ENCODE measurements around the gene MAMDC2.

Gene MAMDC2

DNA sequence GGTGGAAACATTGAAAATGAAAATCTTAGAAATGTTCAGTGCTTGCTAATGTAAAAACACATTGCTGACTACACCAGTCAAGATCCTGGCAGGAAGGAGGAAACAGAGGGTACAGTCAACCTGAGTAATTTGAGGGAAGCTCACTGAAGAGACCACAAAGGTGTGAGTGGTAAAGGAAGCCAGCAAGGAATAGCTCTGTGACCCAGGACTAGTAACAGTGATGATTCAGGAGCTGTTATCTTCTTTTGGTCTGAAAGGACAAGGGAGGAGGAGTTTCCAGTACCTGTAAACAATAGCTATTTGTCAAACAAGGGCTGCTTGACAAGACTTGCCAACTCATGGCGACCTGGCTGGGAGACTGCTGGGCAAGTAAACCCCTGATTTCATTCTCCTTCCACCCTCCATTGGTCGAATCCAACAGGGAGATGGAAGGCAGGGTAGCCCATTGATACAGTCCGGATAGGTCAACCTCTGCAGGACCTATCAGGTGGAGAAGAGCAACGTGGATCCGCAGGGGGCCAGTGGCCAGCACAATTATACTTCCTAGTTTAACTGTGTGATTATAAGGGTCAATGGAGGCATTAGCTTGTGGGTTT is 68.1 kb downstream of the MAMDC2 start:
- no peak for DNase-seq
- Histone ChIP-seq H3K4me3 (ENCODE audit: insufficient read depth, low read depth, low read length, poor library complexity, severe bottlenecking) (no peak overlapping the region), H3K4me1 (ENCODE audit: control insufficient read depth, insufficient read depth, low read length, poor library complexity, severe bottlenecking) (no peaks in the 10 kb centered on the region), H3K9me3 (ENCODE audit: control insufficient read depth, low read length) (no peaks in the 10 kb centered on the region), H3K27me3 (replicated peaks; ENCODE audit: control insufficient read depth, insufficient read depth, low read length, poor library complexity, severe bottlenecking) (no peaks in the 10 kb centered on the region), H3K36me3 (ENCODE audit: control insufficient read depth, insufficient read depth, low read length) (no peaks in the 10 kb centered on the region), H3K27ac (ENCODE audit: insufficient read depth, low read length, poor library complexity, severe bottlenecking) (no peak overlapping the region)

GRCh38 chr9:70112981-70113380 is 69.3 kb downstream of the MAMDC2 start:
- H3K36me3 ChIP-seq (ENCODE audit: control insufficient read depth, insufficient read depth, low read length), result no peaks in the 10 kb centered on the region
- H3K4me3 ChIP-seq (ENCODE audit: insufficient read depth, low read depth, low read length, poor library complexity, severe bottlenecking), result no peak overlapping the region
- H3K4me1 ChIP-seq (ENCODE audit: control insufficient read depth, insufficient read depth, low read length, poor library complexity, severe bottlenecking), result no peaks in the 10 kb centered on the region
- no peak for DNase-seq
- no peaks in the 10 kb centered on the region for H3K27me3 ChIP-seq (replicated peaks; ENCODE audit: control insufficient read depth, insufficient read depth, low read length, poor library complexity, severe bottlenecking)
- no peaks in the 10 kb centered on the region for H3K9me3 ChIP-seq (ENCODE audit: control insufficient read depth, low read length)
- H3K27ac ChIP-seq (ENCODE audit: insufficient read depth, low read length, poor library complexity, severe bottlenecking), result no peak overlapping the region

DNA sequence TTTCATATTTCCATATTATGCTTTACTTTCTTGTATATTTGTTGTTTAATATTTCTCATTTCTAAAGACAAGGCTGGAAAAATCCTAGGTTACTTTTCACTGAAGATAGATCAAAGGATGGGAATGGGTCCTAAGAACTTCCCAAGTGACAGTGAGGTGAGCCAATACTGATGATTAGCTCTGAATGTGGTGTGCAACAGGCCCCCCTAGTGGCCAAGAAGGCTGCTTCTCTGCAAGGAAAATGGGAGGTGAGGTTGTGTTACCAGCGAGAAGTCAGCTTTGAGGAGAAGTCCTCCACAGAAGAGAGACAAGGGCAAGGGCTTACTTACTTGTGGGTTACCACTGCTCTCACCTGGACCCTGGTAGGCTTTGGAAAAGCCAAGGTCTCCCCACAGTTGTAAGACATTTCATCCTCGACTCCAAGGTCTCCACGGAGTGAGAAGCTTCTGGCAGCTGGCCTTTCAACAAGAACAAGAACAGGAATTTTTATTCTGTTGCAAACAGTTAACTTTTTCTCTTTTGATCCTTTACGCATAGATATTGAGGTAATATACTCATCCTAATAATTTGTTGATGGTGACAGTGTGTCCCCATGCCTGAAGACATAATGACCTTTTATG is 69.9 kb downstream of the MAMDC2 start:
- no peaks in the 10 kb centered on the region for H3K9me3 ChIP-seq (ENCODE audit: control insufficient read depth, low read length)

DNA sequence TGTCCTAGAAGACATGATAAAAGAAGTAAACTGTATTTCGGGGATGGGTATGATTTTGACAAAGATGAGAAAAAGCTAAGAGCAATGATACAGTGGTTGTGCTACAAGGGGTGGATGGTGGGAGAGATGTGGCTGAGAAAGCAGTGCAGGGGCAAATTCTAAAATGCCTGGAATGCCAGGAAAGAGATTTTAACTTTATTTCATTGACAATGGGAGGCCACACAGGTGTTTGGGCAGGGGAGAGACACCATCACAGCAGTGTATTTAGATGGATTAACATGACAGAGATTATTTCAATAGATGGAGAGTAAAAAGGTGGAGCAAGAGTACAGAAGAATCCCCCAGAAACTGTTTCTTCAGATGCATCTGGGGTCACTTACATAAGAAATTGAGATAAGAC is 71.2 kb downstream of the MAMDC2 start:
- Histone ChIP-seq H3K9me3 (ENCODE audit: control insufficient read depth, low read length) (no peaks in the 10 kb centered on the region), H3K4me3 (ENCODE audit: insufficient read depth, low read depth, low read length, poor library complexity, severe bottlenecking) (no peak overlapping the region), H3K27me3 (replicated peaks; ENCODE audit: control insufficient read depth, insufficient read depth, low read length, poor library complexity, severe bottlenecking) (no peaks in the 10 kb centered on the region), H3K36me3 (ENCODE audit: control insufficient read depth, insufficient read depth, low read length) (no peaks in the 10 kb centered on the region), H3K27ac (ENCODE audit: insufficient read depth, low read length, poor library complexity, severe bottlenecking) (no peak overlapping the region), H3K4me1 (ENCODE audit: control insufficient read depth, insufficient read depth, low read length, poor library complexity, severe bottlenecking) (no peaks in the 10 kb centered on the region)
- no peak for DNase-seq

More for the DNA sequence above, 69.9 kb downstream of the MAMDC2 start:
- H3K4me1 ChIP-seq (ENCODE audit: control insufficient read depth, insufficient read depth, low read length, poor library complexity, severe bottlenecking), result no peaks in the 10 kb centered on the region
- no peak overlapping the region for H3K4me3 ChIP-seq (ENCODE audit: insufficient read depth, low read depth, low read length, poor library complexity, severe bottlenecking)
- no peak for DNase-seq
- no peaks in the 10 kb centered on the region for H3K36me3 ChIP-seq (ENCODE audit: control insufficient read depth, insufficient read depth, low read length)
- no peaks in the 10 kb centered on the region for H3K27me3 ChIP-seq (replicated peaks; ENCODE audit: control insufficient read depth, insufficient read depth, low read length, poor library complexity, severe bottlenecking)
- no peak overlapping the region for H3K27ac ChIP-seq (ENCODE audit: insufficient read depth, low read length, poor library complexity, severe bottlenecking)

DNA sequence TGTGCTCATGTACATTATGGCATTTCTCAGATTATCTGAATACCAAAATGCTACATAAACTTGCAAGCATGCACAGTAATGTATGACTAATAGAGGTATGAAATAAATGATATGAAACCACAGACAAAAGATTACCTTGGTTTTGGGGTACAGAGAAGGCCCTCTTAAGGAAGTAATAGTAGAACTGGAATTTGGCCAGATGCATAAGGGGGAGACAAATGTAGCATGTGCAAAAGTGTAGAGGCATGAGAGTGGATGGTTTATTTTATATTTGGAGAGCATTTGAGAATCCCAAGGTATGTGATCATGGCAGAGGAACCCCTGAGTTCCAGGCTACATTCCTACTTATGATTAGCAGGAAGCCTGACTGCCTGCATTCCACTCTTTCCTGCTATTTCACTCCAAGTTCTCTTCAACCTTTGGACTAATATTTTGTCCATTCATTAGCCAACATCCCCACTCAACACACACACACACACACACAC is 74.2 kb downstream of the MAMDC2 start:
- no peaks in the 10 kb centered on the region for H3K9me3 ChIP-seq (ENCODE audit: control insufficient read depth, low read length)
- no peak for DNase-seq
- no peaks in the 10 kb centered on the region for H3K27me3 ChIP-seq (replicated peaks; ENCODE audit: control insufficient read depth, insufficient read depth, low read length, poor library complexity, severe bottlenecking)
- no peak overlapping the region for H3K27ac ChIP-seq (ENCODE audit: insufficient read depth, low read length, poor library complexity, severe bottlenecking)
- H3K36me3 ChIP-seq (ENCODE audit: control insufficient read depth, insufficient read depth, low read length), result no peaks in the 10 kb centered on the region
- H3K4me3 ChIP-seq (ENCODE audit: insufficient read depth, low read depth, low read length, poor library complexity, severe bottlenecking), result no peak overlapping the region
- no peaks in the 10 kb centered on the region for H3K4me1 ChIP-seq (ENCODE audit: control insufficient read depth, insufficient read depth, low read length, poor library complexity, severe bottlenecking)

DNA sequence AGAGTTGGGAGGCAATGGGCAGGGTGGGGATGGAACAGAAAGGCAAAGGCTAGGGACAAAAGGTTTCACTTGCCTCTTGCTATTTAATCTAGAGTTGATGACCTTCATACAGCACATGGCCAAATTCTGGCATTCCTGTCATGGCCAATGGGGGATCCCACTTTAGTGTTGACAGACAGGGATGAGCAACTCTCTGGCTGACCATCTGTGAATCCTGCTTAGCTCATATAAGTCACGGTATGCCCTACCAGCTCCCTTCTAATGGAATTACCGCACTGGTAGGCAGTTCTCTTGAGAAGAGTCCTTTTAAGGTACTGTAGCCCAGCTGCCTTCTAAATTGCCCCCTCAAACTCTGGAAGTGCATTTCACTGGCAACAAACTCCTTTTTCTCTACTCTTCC is 76.1 kb downstream of the MAMDC2 start:
- H3K9me3 ChIP-seq (ENCODE audit: control insufficient read depth, low read length), result no peaks in the 10 kb centered on the region
- no peaks in the 10 kb centered on the region for H3K4me1 ChIP-seq (ENCODE audit: control insufficient read depth, insufficient read depth, low read length, poor library complexity, severe bottlenecking)
- DNase-seq, result no peak
- H3K27me3 ChIP-seq (replicated peaks; ENCODE audit: control insufficient read depth, insufficient read depth, low read length, poor library complexity, severe bottlenecking), result no peaks in the 10 kb centered on the region
- H3K4me3 ChIP-seq (ENCODE audit: insufficient read depth, low read depth, low read length, poor library complexity, severe bottlenecking), result no peak overlapping the region
- no peaks in the 10 kb centered on the region for H3K36me3 ChIP-seq (ENCODE audit: control insufficient read depth, insufficient read depth, low read length)
- H3K27ac ChIP-seq (ENCODE audit: insufficient read depth, low read length, poor library complexity, severe bottlenecking), result no peak overlapping the region

GRCh38 chr9:70120834-70121510 is 77.3 kb downstream of the MAMDC2 start:
- Histone ChIP-seq H3K27ac (ENCODE audit: insufficient read depth, low read length, poor library complexity, severe bottlenecking) (no peak overlapping the region), H3K4me1 (ENCODE audit: control insufficient read depth, insufficient read depth, low read length, poor library complexity, severe bottlenecking) (no peaks in the 10 kb centered on the region), H3K9me3 (ENCODE audit: control insufficient read depth, low read length) (no peaks in the 10 kb centered on the region), H3K27me3 (replicated peaks; ENCODE audit: control insufficient read depth, insufficient read depth, low read length, poor library complexity, severe bottlenecking) (no peaks in the 10 kb centered on the region), H3K36me3 (ENCODE audit: control insufficient read depth, insufficient read depth, low read length) (no peaks in the 10 kb centered on the region), H3K4me3 (ENCODE audit: insufficient read depth, low read depth, low read length, poor library complexity, severe bottlenecking) (no peak overlapping the region)
- no peak for DNase-seq

DNA sequence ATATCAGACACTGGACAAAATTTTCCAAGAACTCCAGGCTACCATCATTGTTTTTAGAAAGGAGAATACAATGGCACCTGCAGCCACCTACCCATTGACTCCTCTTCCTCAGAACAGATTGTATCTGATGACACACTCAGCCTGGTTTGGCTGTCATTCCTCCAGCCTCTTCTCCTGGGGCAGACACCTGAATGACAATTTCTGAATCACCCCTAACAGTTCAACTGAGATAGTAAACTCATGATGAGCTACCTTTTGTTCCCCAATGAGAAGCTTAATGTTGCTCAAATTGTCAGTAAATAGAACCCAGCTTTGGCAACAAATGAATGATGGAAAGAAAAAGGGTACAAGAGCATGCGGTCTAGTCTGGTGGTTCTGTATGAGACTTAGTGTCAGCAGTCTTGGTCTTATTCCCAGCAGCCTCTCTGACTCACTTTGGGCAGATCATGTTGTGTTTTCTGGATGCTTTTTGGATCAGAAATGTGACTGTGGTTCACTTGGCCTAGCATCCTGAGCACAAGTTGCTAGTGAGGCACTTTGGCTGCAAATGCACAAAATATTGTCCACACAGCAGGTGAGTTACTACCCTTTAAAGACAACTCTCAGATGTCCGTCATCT is 78.3 kb downstream of the MAMDC2 start:
- no peaks in the 10 kb centered on the region for H3K27me3 ChIP-seq (replicated peaks; ENCODE audit: control insufficient read depth, insufficient read depth, low read length, poor library complexity, severe bottlenecking)
- no peak for DNase-seq
- no peaks in the 10 kb centered on the region for H3K36me3 ChIP-seq (ENCODE audit: control insufficient read depth, insufficient read depth, low read length)
- no peaks in the 10 kb centered on the region for H3K9me3 ChIP-seq (ENCODE audit: control insufficient read depth, low read length)
- H3K4me3 ChIP-seq (ENCODE audit: insufficient read depth, low read depth, low read length, poor library complexity, severe bottlenecking), result no peak overlapping the region
- H3K4me1 ChIP-seq (ENCODE audit: control insufficient read depth, insufficient read depth, low read length, poor library complexity, severe bottlenecking), result no peaks in the 10 kb centered on the region
- H3K27ac ChIP-seq (ENCODE audit: insufficient read depth, low read length, poor library complexity, severe bottlenecking), result no peak overlapping the region

GRCh38 chr9:70123695-70124094 is 80.0 kb downstream of the MAMDC2 start:
- Histone ChIP-seq H3K36me3 (ENCODE audit: control insufficient read depth, insufficient read depth, low read length) (no peaks in the 10 kb centered on the region), H3K4me1 (ENCODE audit: control insufficient read depth, insufficient read depth, low read length, poor library complexity, severe bottlenecking) (no peaks in the 10 kb centered on the region), H3K4me3 (ENCODE audit: insufficient read depth, low read depth, low read length, poor library complexity, severe bottlenecking) (no peak overlapping the region), H3K9me3 (ENCODE audit: control insufficient read depth, low read length) (no peaks in the 10 kb centered on the region), H3K27me3 (replicated peaks; ENCODE audit: control insufficient read depth, insufficient read depth, low read length, poor library complexity, severe bottlenecking) (no peaks in the 10 kb centered on the region), H3K27ac (ENCODE audit: insufficient read depth, low read length, poor library complexity, severe bottlenecking) (no peak overlapping the region)
- no peak for DNase-seq

Data from effector memory CD4-positive, alpha-beta T cell (primary cell).